T-cell (primary cell): Measurements from ENCODE around the gene APPL1. TPM values are rescaled to one million over a fixed set of nuclear protein-coding genes. Genes with fewer than 3 reads are reported as not detected.

ENCODE experiments used
- ATAC-seq, 4 experiments: fragments of 200-7000 bp in 3 of 4; fragments of 150-1000 bp in 1 of 4; cut with Tn5 transposase; replicated peaks in 1 of 4; 1 replicate in 3 of 4; 2 replicates in 1 of 4; pipeline ENCODE4 v1.10.0; 2021; ENCODE audit warnings: moderate library complexity in 3 of 4, mild to moderate bottlenecking in 2 of 4, moderate number of reproducible peaks in 1 of 4
- CTCF ChIA-PET, 2 donors: fragments of 300-600 bp; sonication (Branson Sonifier 250); formaldehyde crosslinking; loops; one replicate each; lab custom pipeline; 2022; ENCODE audit warnings: antibody characterized with exemption in 2 of 2; lab: Charles Lee
- POLR2A ChIA-PET, 2 donors: fragments of 300-600 bp; sonication (Branson Sonifier 250); formaldehyde crosslinking; loops; one replicate each; lab custom pipeline; 2022; ENCODE audit warnings: antibody characterized with exemption in 2 of 2; lab: Charles Lee
- DNase-seq, 35 experiments: peaks; one replicate each; pipeline versions ENCODE4 v3.0.0 to v3.0.0-alpha.2; 2013 to 2023
- H3K27ac ChIP-seq: one replicate; pipeline ENCODE4 v1.5.1; 2013; ENCODE audit warnings: low read length
- H3K27me3 ChIP-seq, 2 experiments: replicated peaks in 1 of 2; 1 replicate in 1 of 2; 2 replicates in 1 of 2; pipeline versions ENCODE4 v1.6.1 to v1.7.0; 2013; ENCODE audit warnings: low read length in 1 of 2, mixed read lengths in 1 of 2; ENCODE audit not compliant: control insufficient read depth in 2 of 2, insufficient read depth in 2 of 2; ENCODE audit errors: extremely low read depth in 1 of 2
- H3K36me3 ChIP-seq, 2 donors: 1 replicate in 1 of 2; 2 replicates in 1 of 2; pipeline versions ENCODE4 v1.6.1 to v1.7.0; 2013; ENCODE audit warnings: low read length in 1 of 2; ENCODE audit not compliant: control insufficient read depth in 2 of 2, insufficient read depth in 1 of 2; ENCODE audit errors: extremely low read depth in 1 of 2
- H3K4me1 ChIP-seq, 2 experiments: 1 replicate in 1 of 2; 2 replicates in 1 of 2; pipeline versions ENCODE4 v1.6.1 to v1.7.0; 2013; ENCODE audit warnings: low read length in 2 of 2, mixed read lengths in 1 of 2; ENCODE audit not compliant: insufficient read depth in 2 of 2, control insufficient read depth in 1 of 2; ENCODE audit errors: extremely low read depth in 1 of 2
- H3K4me3 ChIP-seq, 2 donors: 1 replicate in 1 of 2; 2 replicates in 1 of 2; pipeline versions ENCODE4 v1.5.1 to v1.7.0; 2013; ENCODE audit warnings: mild to moderate bottlenecking in 2 of 2, low read length in 1 of 2, moderate library complexity in 1 of 2; ENCODE audit not compliant: control insufficient read depth in 1 of 2; ENCODE audit errors: extremely low read depth in 1 of 2
- H3K9me3 ChIP-seq: 2 replicates; pipeline ENCODE4 v1.7.0; 2013
- H3K27ac Mint-ChIP-seq, 2 donors: one replicate each; pipeline ENCODE4 v1.8.0; 2020 to 2021; ENCODE audit warnings: mild to moderate bottlenecking in 2 of 2, mixed read lengths in 2 of 2
- H3K27me3 Mint-ChIP-seq, 2 donors: one replicate each; pipeline ENCODE4 v1.8.0; 2021 to 2022; ENCODE audit warnings: mixed read lengths in 2 of 2
- H3K36me3 Mint-ChIP-seq: one replicate; pipeline ENCODE4 v1.8.0; 2021; ENCODE audit warnings: mixed read lengths
- H3K4me1 Mint-ChIP-seq, 3 donors: one replicate each; pipeline ENCODE4 v1.8.0; 2020 to 2022; ENCODE audit warnings: mixed read lengths in 3 of 3, mild to moderate bottlenecking in 1 of 3
- H3K4me3 Mint-ChIP-seq, 3 donors: one replicate each; pipeline ENCODE4 v1.8.0; 2020 to 2022; ENCODE audit warnings: mild to moderate bottlenecking in 3 of 3, mixed read lengths in 3 of 3, moderate library complexity in 3 of 3
- H3K9me3 Mint-ChIP-seq, 3 donors: one replicate each; pipeline ENCODE4 v1.8.0; 2020 to 2022; ENCODE audit warnings: mixed read lengths in 3 of 3
- WGBS: methylation state at CpG from one replicate; pipeline ENCODE4 v1.1.5; 2013; ENCODE audit warnings: missing lambda C conversion rate; ENCODE audit not compliant: insufficient coverage; 5-methylcytosine and 5-hydroxymethylcytosine counted together
- total RNA-seq, 35 experiments: library from RNA in 6 of 35; stranded (reverse) in 6 of 35; fragments of 120-200 nt in 1 of 35; gene quantifications; one replicate each; pipeline versions ENCODE4 v1.2.1 to v1.2.4 and lab custom pipeline; 2013 to 2026

The APPL1 gene
- total RNA-seq, 5 donors from 2014 or later (not counting 1 experiment from before 2014, with no cell fraction given): 23.4 to 30.9 (median 26.8) TPM

GRCh38 chr3:57230006-57230405, 2.5 kb downstream of the APPL1 start:
- H3K4me3 Mint-ChIP-seq: peak overlapping the region in 2 of 3 donors; percentile 3 to 91
- ATAC-seq (no peak), DNase-seq (no peak)
- POLR2A ChIA-PET: no interaction called here
- peaks cover 3% of the 10 kb centered on the region for H3K36me3 Mint-ChIP-seq
- WGBS: no CpG with 5 or more reads among the region's 2 CpGs
- no peak overlapping the region for H3K27ac Mint-ChIP-seq
- H3K9me3 Mint-ChIP-seq: no peaks in the 10 kb centered on the region
- H3K4me1 Mint-ChIP-seq: peaks cover 22 to 45% (median 44%) of the 10 kb centered on the region in 3 donors
- Histone ChIP-seq H3K4me3 (no peak overlapping the region), H3K27ac (no peak overlapping the region), H3K27me3 (no peaks in the 10 kb centered on the region), H3K4me1 (peaks cover 11 to 16% of the 10 kb centered on the region in 2 experiments), H3K9me3 (no peaks in the 10 kb centered on the region), H3K36me3 (no peaks in the 10 kb centered on the region)
- H3K27me3 Mint-ChIP-seq: no peaks in the 10 kb centered on the region
- CTCF ChIA-PET: no interaction called here

GRCh38 chr3:57233799-57234198, 6.3 kb downstream of the APPL1 start:
- no CpG with 5 or more reads among the region's 2 CpGs for WGBS
- peaks cover 9 to 41% (median 30%) of the 10 kb centered on the region in 3 donors for H3K4me1 Mint-ChIP-seq
- Histone ChIP-seq H3K4me3 (no peak overlapping the region), H3K27ac (no peak overlapping the region), H3K9me3 (no peaks in the 10 kb centered on the region), H3K4me1 (peaks cover 5 to 7% of the 10 kb centered on the region in 2 experiments), H3K27me3 (no peaks in the 10 kb centered on the region), H3K36me3 (peaks cover 0 to 9% of the 10 kb centered on the region in 2 donors)
- DNase-seq (no peak), ATAC-seq (no peak)
- H3K27ac Mint-ChIP-seq: no peak overlapping the region
- ChIA-PET POLR2A (no interaction called here), CTCF (interaction anchor here in 1 of 2 donors (1.1 kb wide), 1 partner anchor 63 kb away, joined by 3 read pairs; no protein-coding TSS in a partner anchor)
- peaks cover 13% of the 10 kb centered on the region for H3K36me3 Mint-ChIP-seq
- H3K9me3 Mint-ChIP-seq: no peaks in the 10 kb centered on the region
- no peaks in the 10 kb centered on the region for H3K27me3 Mint-ChIP-seq
- H3K4me3 Mint-ChIP-seq: no peak overlapping the region

GRCh38 chr3:57234613-57235575, 7.4 kb downstream of the APPL1 start:
- Histone ChIP-seq H3K9me3 (no peaks in the 10 kb centered on the region), H3K4me1 (no peaks in the 10 kb centered on the region), H3K4me3 (no peak overlapping the region), H3K36me3 (peaks cover 0 to 9% of the 10 kb centered on the region in 2 donors), H3K27me3 (no peaks in the 10 kb centered on the region), H3K27ac (no peak overlapping the region)
- Mint-ChIP-seq H3K9me3 (no peaks in the 10 kb centered on the region), H3K4me1 (peaks cover 0 to 31% (median 20%) of the 10 kb centered on the region in 3 donors), H3K27ac (no peak overlapping the region), H3K36me3 (peaks cover 24% of the 10 kb centered on the region), H3K27me3 (no peaks in the 10 kb centered on the region), H3K4me3 (no peak overlapping the region)
- DNase-seq (no peak), ATAC-seq (no peak)
- WGBS: 85% methylated on average over 4 of the region's 13 CpGs
- CTCF ChIA-PET: interaction anchor here in 1 of 2 donors (1.1 kb wide), 1 partner anchor 12 kb away, joined by 3 read pairs; no protein-coding TSS in a partner anchor
- POLR2A ChIA-PET: interaction anchor here in 1 of 2 donors (0.6 kb wide), 1 partner anchor 608 kb away, joined by 3 read pairs; no protein-coding TSS in a partner anchor

GRCh38 chr3:57244946-57245345, 17.4 kb downstream of the APPL1 start:
- Histone ChIP-seq H3K27ac (no peak overlapping the region), H3K4me1 (no peaks in the 10 kb centered on the region), H3K4me3 (no peak overlapping the region), H3K36me3 (peaks cover 0 to 60% of the 10 kb centered on the region in 2 donors), H3K9me3 (no peaks in the 10 kb centered on the region), H3K27me3 (no peaks in the 10 kb centered on the region)
- Mint-ChIP-seq H3K4me1 (no peaks in the 10 kb centered on the region), H3K9me3 (no peaks in the 10 kb centered on the region), H3K4me3 (no peak overlapping the region), H3K27me3 (no peaks in the 10 kb centered on the region), H3K27ac (no peak overlapping the region), H3K36me3 (peaks cover 73% of the 10 kb centered on the region)
- DNase-seq (no peak), ATAC-seq (no peak)
- CTCF ChIA-PET: no interaction called here
- no CpG with 5 or more reads among the region's 2 CpGs for WGBS
- POLR2A ChIA-PET: no interaction called here

- POLR2A ChIA-PET: interaction anchor here (0.5 to 0.6 kb wide), 3 partner anchors 16 to 965 kb away, joined by 4 to 9 read pairs (median 7); no protein-coding TSS in a partner anchor
- Histone ChIP-seq H3K4me1 (no peaks in the 10 kb centered on the region), H3K27ac (no peak overlapping the region), H3K27me3 (no peaks in the 10 kb centered on the region), H3K36me3 (peaks cover 0 to 39% of the 10 kb centered on the region in 2 donors), H3K4me3 (no peak overlapping the region), H3K9me3 (no peaks in the 10 kb centered on the region)
- no peak overlapping the region for H3K27ac Mint-ChIP-seq
- no peaks in the 10 kb centered on the region for H3K9me3 Mint-ChIP-seq
- no peaks in the 10 kb centered on the region for H3K27me3 Mint-ChIP-seq
- H3K4me1 Mint-ChIP-seq: no peaks in the 10 kb centered on the region
- no peak overlapping the region for H3K4me3 Mint-ChIP-seq
- H3K36me3 Mint-ChIP-seq: peaks cover 41% of the 10 kb centered on the region
- no peak for DNase-seq
- no CpG with 5 or more reads among the region's 1 CpG for WGBS
- no peak for ATAC-seq
- CTCF ChIA-PET: interaction anchor here in 1 of 2 donors (0.6 kb wide), 1 partner anchor 28 kb away, joined by 5 read pairs; no protein-coding TSS in a partner anchor
These were observed 24.9 kb downstream of the APPL1 start for GRCh38 chr3:57252404-57252803.

GRCh38 chr3:57256844-57257243, 29.3 kb downstream of the APPL1 start:
- Mint-ChIP-seq H3K27ac (no peak overlapping the region), H3K9me3 (no peaks in the 10 kb centered on the region), H3K36me3 (peaks cover 49% of the 10 kb centered on the region), H3K27me3 (no peaks in the 10 kb centered on the region), H3K4me3 (no peak overlapping the region), H3K4me1 (no peaks in the 10 kb centered on the region)
- no peaks in the 10 kb centered on the region for H3K27me3 ChIP-seq
- ATAC-seq: no peak
- no peak overlapping the region for H3K4me3 ChIP-seq
- H3K36me3 ChIP-seq: peaks cover 13 to 44% of the 10 kb centered on the region in 2 donors
- POLR2A ChIA-PET: no interaction called here
- DNase-seq: no peak
- H3K27ac ChIP-seq: no peak overlapping the region
- no peaks in the 10 kb centered on the region for H3K9me3 ChIP-seq
- no CpG with 5 or more reads among the region's 3 CpGs for WGBS
- CTCF ChIA-PET: no interaction called here
- H3K4me1 ChIP-seq: no peaks in the 10 kb centered on the region
